Measurements from ENCODE around the gene TNS2.
"Not testable (repeated sequence)": the region's sequence is repeated elsewhere in the genome, so short reads cannot be mapped to it uniquely, and the experiment has no call there.

- not testable (repeated sequence) for TF ChIP-seq CTCF, POLR2A, EP300 (IDR thresholded peaks at IDR 0.05)
These were observed 45.7 kb downstream of the TNS2 start for GRCh38 chr12:53095596-53095895.

All from ovary (tissue), 3 donors.